Astrocyte (in vitro differentiated cells and primary cell): Measurements from ENCODE around the gene SPATA9. TPM values are rescaled to one million over a fixed set of nuclear protein-coding genes. Genes with fewer than 3 reads are reported as not detected.
"Not testable (repeated sequence)": the region's sequence is repeated elsewhere in the genome, so short reads cannot be mapped to it uniquely, and the experiment has no call there.

ENCODE experiments used
- DNase-seq: peaks from one replicate; pipeline ENCODE4 v3.0.0-alpha.2; 2010; ENCODE audit warnings: low read depth
- FAIRE-seq: peaks from 2 replicates; lab custom pipeline; 2011; peaks lifted over from hg19 to GRCh38; lab: Jason Lieb, UNC
- H2AFZ ChIP-seq: 2 replicates; pipeline ENCODE4 v1.6.0; 2012; ENCODE audit warnings: low read depth, low read length, inconsistent platforms
- H3K27ac ChIP-seq: 2 replicates; pipeline ENCODE4 v1.5.1; 2011; ENCODE audit warnings: low read depth, low read length, inconsistent platforms
- H3K27me3 ChIP-seq: 2 replicates; pipeline ENCODE4 v1.6.0; 2011; ENCODE audit warnings: low read length, inconsistent platforms; ENCODE audit not compliant: insufficient read depth
- H3K36me3 ChIP-seq: 2 replicates; pipeline ENCODE4 v1.5.1; 2011; ENCODE audit warnings: low read length, inconsistent platforms; ENCODE audit not compliant: insufficient read depth
- H3K4me1 ChIP-seq: 2 replicates; pipeline ENCODE4 v1.5.1; 2011; ENCODE audit warnings: low read length, inconsistent platforms; ENCODE audit not compliant: insufficient read depth
- H3K4me2 ChIP-seq: 2 replicates; pipeline ENCODE4 v1.6.0; 2012; ENCODE audit warnings: low read length, inconsistent platforms
- H3K4me3 ChIP-seq: 2 replicates; pipeline ENCODE4 v1.5.1; 2011; ENCODE audit warnings: low read depth, mild to moderate bottlenecking, low read length, inconsistent platforms; ENCODE audit not compliant: insufficient read depth
- H3K79me2 ChIP-seq: 2 replicates; pipeline ENCODE4 v1.6.0; 2012; ENCODE audit warnings: mild to moderate bottlenecking, low read length, inconsistent platforms; ENCODE audit not compliant: insufficient read depth
- H3K9ac ChIP-seq: 2 replicates; pipeline ENCODE4 v1.6.0; 2012; ENCODE audit warnings: mild to moderate bottlenecking, low read length, inconsistent platforms
- H3K9me3 ChIP-seq: 2 replicates; pipeline ENCODE4 v1.5.1; 2012; ENCODE audit warnings: low read depth, mild to moderate bottlenecking, low read length, inconsistent platforms; ENCODE audit not compliant: insufficient read depth
- H4K20me1 ChIP-seq: 2 replicates; pipeline ENCODE4 v1.6.0; 2012; ENCODE audit warnings: low read length, inconsistent platforms; ENCODE audit not compliant: insufficient read depth
- H3K27ac Mint-ChIP-seq: one replicate; pipeline ENCODE4 v1.8.0; 2021; ENCODE audit warnings: mild to moderate bottlenecking, mixed read lengths; ENCODE audit not compliant: unreplicated experiment
- H3K27me3 Mint-ChIP-seq: one replicate; pipeline ENCODE4 v1.8.0; 2021; ENCODE audit warnings: low read depth, mixed read lengths; ENCODE audit not compliant: unreplicated experiment
- H3K36me3 Mint-ChIP-seq: one replicate; pipeline ENCODE4 v1.8.0; 2021; ENCODE audit warnings: low read depth, mixed read lengths; ENCODE audit not compliant: unreplicated experiment
- H3K4me1 Mint-ChIP-seq: one replicate; pipeline ENCODE4 v1.8.0; 2021; ENCODE audit warnings: low read depth, mixed read lengths; ENCODE audit not compliant: unreplicated experiment
- H3K4me3 Mint-ChIP-seq: one replicate; pipeline ENCODE4 v1.8.0; 2021; ENCODE audit warnings: mild to moderate bottlenecking, moderate library complexity, mixed read lengths; ENCODE audit not compliant: unreplicated experiment
- H3K9me3 Mint-ChIP-seq: one replicate; pipeline ENCODE4 v1.8.0; 2021; ENCODE audit warnings: mild to moderate bottlenecking, mixed read lengths; ENCODE audit not compliant: unreplicated experiment
- EZH2 ChIP-seq: IDR thresholded peaks from 2 replicates; pipeline ENCODE4 v1.6.1; 2012; ENCODE audit warnings: mild to moderate bottlenecking, low read length, inconsistent platforms; ENCODE audit not compliant: insufficient read depth
- total RNA-seq: library from RNA; stranded (reverse); gene quantifications from 2 replicates; pipeline ENCODE4 v1.2.1, GENCODE V29; 2021
- TF ChIP-seq, protein P1 (sequence below): IDR thresholded peaks from 2 replicates; pipeline ENCODE4 v1.5.1; 2011; ENCODE audit warnings: low read depth, mild to moderate bottlenecking, inconsistent platforms, low read length, moderate library complexity; ENCODE audit not compliant: insufficient read depth

SPATA9 gene
- total RNA-seq, 1 donor from 2014 or later: 0.98 TPM

DNA sequence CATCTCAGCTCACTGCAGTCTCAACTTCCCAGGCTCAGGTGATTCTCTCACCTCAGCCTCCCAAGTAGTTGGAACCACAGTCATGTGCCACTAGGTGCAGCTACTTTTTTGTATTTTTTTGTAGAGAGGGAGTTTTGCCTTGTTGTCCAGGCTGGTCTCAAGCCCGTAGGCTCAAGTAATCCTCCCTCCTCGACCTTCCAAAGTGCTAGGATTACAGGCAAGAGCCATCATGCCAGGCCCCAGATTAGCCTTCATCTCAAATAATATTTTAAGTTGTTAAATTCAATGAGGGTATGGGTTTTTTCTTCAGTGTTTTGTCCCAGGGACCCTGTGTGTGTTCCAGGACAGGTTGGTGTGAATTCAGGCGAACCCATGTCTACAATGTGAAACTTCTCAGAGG, 48.7 kb downstream of the SPATA9 start:
- no peak overlapping the region for H3K9ac ChIP-seq
- peaks cover 2% of the 10 kb centered on the region for H3K27me3 ChIP-seq
- FAIRE-seq (no peak), DNase-seq (no peak)
- Mint-ChIP-seq H3K27me3 (peaks cover 2% of the 10 kb centered on the region), H3K4me3 (no peak overlapping the region), H3K9me3 (no peaks in the 10 kb centered on the region), H3K27ac (no peak overlapping the region), H3K4me1 (peaks cover 20% of the 10 kb centered on the region), H3K36me3 (no peaks in the 10 kb centered on the region)
- no peak overlapping the region for H2AFZ ChIP-seq
- no peaks in the 10 kb centered on the region for H3K36me3 ChIP-seq
- no peak for TF ChIP-seq EZH2
- TF ChIP-seq, protein P1, sequence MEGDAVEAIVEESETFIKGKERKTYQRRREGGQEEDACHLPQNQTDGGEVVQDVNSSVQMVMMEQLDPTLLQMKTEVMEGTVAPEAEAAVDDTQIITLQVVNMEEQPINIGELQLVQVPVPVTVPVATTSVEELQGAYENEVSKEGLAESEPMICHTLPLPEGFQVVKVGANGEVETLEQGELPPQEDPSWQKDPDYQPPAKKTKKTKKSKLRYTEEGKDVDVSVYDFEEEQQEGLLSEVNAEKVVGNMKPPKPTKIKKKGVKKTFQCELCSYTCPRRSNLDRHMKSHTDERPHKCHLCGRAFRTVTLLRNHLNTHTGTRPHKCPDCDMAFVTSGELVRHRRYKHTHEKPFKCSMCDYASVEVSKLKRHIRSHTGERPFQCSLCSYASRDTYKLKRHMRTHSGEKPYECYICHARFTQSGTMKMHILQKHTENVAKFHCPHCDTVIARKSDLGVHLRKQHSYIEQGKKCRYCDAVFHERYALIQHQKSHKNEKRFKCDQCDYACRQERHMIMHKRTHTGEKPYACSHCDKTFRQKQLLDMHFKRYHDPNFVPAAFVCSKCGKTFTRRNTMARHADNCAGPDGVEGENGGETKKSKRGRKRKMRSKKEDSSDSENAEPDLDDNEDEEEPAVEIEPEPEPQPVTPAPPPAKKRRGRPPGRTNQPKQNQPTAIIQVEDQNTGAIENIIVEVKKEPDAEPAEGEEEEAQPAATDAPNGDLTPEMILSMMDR: no peak
- H3K79me2 ChIP-seq: no peaks in the 10 kb centered on the region
- peaks cover 13% of the 10 kb centered on the region for H3K4me1 ChIP-seq
- no peak overlapping the region for H3K27ac ChIP-seq
- H4K20me1 ChIP-seq: no peaks in the 10 kb centered on the region
- no peak overlapping the region for H3K4me2 ChIP-seq
- H3K4me3 ChIP-seq: no peak overlapping the region
- H3K9me3 ChIP-seq: peaks cover 3% of the 10 kb centered on the region

DNA sequence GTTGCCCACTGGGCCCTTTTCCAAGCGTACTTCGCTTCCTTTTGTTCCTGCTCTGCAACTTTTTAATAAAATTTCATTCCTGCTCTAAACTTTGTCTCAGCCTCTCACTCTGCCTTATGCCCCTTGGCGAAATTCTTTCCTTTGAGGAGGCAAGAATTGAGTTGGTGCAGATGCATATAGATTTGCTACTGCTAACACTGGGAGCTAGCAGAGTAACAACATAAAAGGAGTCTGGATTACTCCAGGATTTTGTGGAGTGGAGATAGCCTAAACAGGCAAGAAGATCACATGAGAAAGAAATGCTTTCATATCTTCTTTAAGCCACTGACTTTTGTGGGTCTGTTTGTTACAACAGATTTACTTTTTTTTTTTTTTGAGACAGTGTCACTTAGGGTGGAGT, 49.1 kb downstream of the SPATA9 start:
- Mint-ChIP-seq H3K36me3 (no peaks in the 10 kb centered on the region), H3K27me3 (peaks cover 1% of the 10 kb centered on the region), H3K27ac (no peak overlapping the region), H3K4me3 (no peak overlapping the region), H3K4me1 (peaks cover 20% of the 10 kb centered on the region), H3K9me3 (no peaks in the 10 kb centered on the region)
- H3K9me3 ChIP-seq: peaks cover 3% of the 10 kb centered on the region
- H3K4me3 ChIP-seq: no peak overlapping the region
- no peak overlapping the region for H3K4me2 ChIP-seq
- TF ChIP-seq, protein P1: no peak
- no peak for TF ChIP-seq EZH2
- peaks cover 13% of the 10 kb centered on the region for H3K4me1 ChIP-seq
- no peaks in the 10 kb centered on the region for H4K20me1 ChIP-seq
- FAIRE-seq (no peak), DNase-seq (no peak)
- H3K27ac ChIP-seq: no peak overlapping the region
- H3K27me3 ChIP-seq: peaks cover 2% of the 10 kb centered on the region
- no peak overlapping the region for H3K9ac ChIP-seq
- H3K79me2 ChIP-seq: no peaks in the 10 kb centered on the region
- no peaks in the 10 kb centered on the region for H3K36me3 ChIP-seq
- no peak overlapping the region for H2AFZ ChIP-seq

DNA sequence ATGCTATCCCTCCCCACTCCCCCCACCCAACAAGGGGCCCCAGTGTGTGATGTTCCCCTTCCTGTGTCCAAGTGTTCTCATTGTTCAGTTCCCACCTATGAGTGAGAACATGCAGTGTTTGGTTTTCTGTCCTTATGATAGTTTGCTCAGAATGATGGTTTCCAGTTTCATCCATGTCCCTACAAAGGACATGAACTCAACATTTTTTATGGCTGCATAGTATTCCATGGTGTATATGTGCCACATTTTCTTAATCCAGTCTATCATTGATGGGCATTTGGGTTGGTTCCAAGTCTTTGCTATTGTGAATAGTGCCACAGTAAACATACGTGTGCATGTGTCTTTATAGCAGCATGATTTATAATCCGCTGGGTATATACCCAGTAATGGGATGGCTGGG, 49.8 kb downstream of the SPATA9 start:
- FAIRE-seq, H3K27me3 Mint-ChIP-seq, H3K4me3 Mint-ChIP-seq, H3K9me3 Mint-ChIP-seq, H3K9ac ChIP-seq, H3K9me3 ChIP-seq, H3K4me2 ChIP-seq, H3K27ac ChIP-seq, H3K79me2 ChIP-seq, H3K4me3 ChIP-seq, H4K20me1 ChIP-seq, H3K36me3 Mint-ChIP-seq, H3K27ac Mint-ChIP-seq, H2AFZ ChIP-seq, H3K27me3 ChIP-seq, DNase-seq, H3K36me3 ChIP-seq: not testable (repeated sequence)
- H3K4me1 ChIP-seq: peaks cover 13% of the 10 kb centered on the region
- H3K4me1 Mint-ChIP-seq: peaks cover 20% of the 10 kb centered on the region
